GM18519 (cell line): ENCODE data around the gene ABCC9.

Experiments
- ATAC-seq: cut with Tn5 transposase; IDR thresholded peaks from one replicate; pipeline ENCODE4 v1.9.1; 2021; ENCODE audit warnings: mild to moderate bottlenecking, moderate library complexity; ENCODE audit not compliant: unreplicated experiment, low FRiP score

The ABCC9 gene

GRCh38 chr12:21940549-21941505 is at the start of gene ABCC9:
Gene ABCC9, minus strand, starts transcription at chr12:21941426. Its CDS starts 4,752 bp downstream, at chr12:21936674.
- no peak for ATAC-seq

GRCh38 chr12:21989819-21990412 is 48.7 kb upstream of the ABCC9 start:
- no peak for ATAC-seq

GRCh38 chr12:21988619-21989018 is 47.4 kb upstream of the ABCC9 start:
- ATAC-seq, result no peak

GRCh38 chr12:21987755-21988154 is 46.5 kb upstream of the ABCC9 start:
- no peak for ATAC-seq

GRCh38 chr12:21985155-21985554 is 43.9 kb upstream of the ABCC9 start:
- no peak for ATAC-seq

GRCh38 chr12:21984375-21984774 is 43.1 kb upstream of the ABCC9 start:
- no peak for ATAC-seq

GRCh38 chr12:21983095-21983494 is 41.9 kb upstream of the ABCC9 start:
- no peak for ATAC-seq

- ATAC-seq, result no peak
Observed at GRCh38 chr12:21980544-21980943, 39.3 kb upstream of the ABCC9 start.

- no peak for ATAC-seq
Observed at GRCh38 chr12:21975293-21975692, 34.1 kb upstream of the ABCC9 start.

GRCh38 chr12:21973221-21973620 is 32.0 kb upstream of the ABCC9 start:
- no peak for ATAC-seq

GRCh38 chr12:21972055-21972454 is 30.8 kb upstream of the ABCC9 start:
- ATAC-seq, result no peak

GRCh38 chr12:21971344-21971743 is 30.1 kb upstream of the ABCC9 start:
- no peak for ATAC-seq

GRCh38 chr12:21962821-21963220 is 21.6 kb upstream of the ABCC9 start:
- no peak for ATAC-seq

GRCh38 chr12:21962236-21962635 is 21.0 kb upstream of the ABCC9 start:
- no peak for ATAC-seq

- no peak for ATAC-seq
Observed at GRCh38 chr12:21950649-21951048, 9.4 kb upstream of the ABCC9 start.

GRCh38 chr12:21949036-21949435 is 7.8 kb upstream of the ABCC9 start:
- no peak for ATAC-seq

- no peak for ATAC-seq
Observed at GRCh38 chr12:21946983-21947382, 5.8 kb upstream of the ABCC9 start.

GRCh38 chr12:21945002-21945401 is 3.8 kb upstream of the ABCC9 start:
- no peak for ATAC-seq

GRCh38 chr12:21942377-21942703 is 1.1 kb upstream of the ABCC9 start:
- ATAC-seq, result no peak

GRCh38 chr12:21941506-21942376 is 515 bp upstream of the ABCC9 start:
- no peak for ATAC-seq

GRCh38 chr12:21939435-21939834 is 1.8 kb downstream of the ABCC9 start:
- ATAC-seq, result no peak
